GM19351 (cell line): ENCODE results near the gene SYNPO2.
"Not testable (repeated sequence)": the region's sequence is repeated elsewhere in the genome, so short reads cannot be mapped to it uniquely, and the experiment has no call there.

Experiments
- ATAC-seq: cut with Tn5 transposase; IDR thresholded peaks from one replicate; pipeline ENCODE4 v1.9.1; 2021; ENCODE audit warnings: mild to moderate bottlenecking, moderate library complexity; ENCODE audit not compliant: unreplicated experiment

Gene SYNPO2

DNA sequence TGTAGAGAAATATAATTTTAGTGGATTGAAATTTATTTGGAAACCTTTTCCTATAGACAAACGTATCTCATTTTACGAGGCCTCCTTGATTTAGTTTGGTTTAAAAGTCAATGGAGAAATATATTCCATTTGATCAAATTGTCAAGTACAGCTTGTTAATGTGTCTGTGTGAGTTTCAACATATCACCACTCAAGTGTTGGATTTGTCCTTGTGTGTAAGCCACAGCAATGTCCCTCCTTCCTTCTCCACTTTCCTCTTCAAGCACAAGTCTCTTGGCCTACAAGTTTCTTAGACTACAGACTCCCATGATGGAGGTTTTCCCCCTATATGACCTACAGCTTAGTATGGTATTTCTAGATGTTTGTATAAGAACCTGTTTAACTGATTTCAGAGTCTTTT, 104.7 kb downstream of the SYNPO2 start:
- ATAC-seq, result no peak

DNA sequence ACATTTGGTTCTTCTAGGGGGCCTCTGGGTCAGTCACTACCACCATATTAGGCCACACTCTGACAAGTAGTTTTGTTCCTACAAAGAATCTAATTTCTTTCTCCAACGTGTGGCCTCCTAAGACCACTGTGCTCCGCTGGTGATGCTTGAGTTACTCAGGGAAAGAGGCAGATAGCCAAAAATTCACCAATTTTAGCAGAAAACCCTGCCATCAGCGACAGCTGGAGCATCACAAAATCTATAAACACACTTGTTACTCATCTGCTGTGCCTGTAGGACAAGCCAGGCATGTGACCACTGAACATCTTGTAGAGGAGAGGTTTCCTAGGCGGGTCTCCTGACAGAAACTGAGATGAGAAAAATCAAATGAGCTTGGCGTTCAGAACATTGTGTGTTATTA, 105.4 kb downstream of the SYNPO2 start:
- ATAC-seq, result no peak

GRCh38 chr4:118995693-118996391, 107.2 kb downstream of the SYNPO2 start:
- ATAC-seq, result no peak

GRCh38 chr4:118997601-118998000, 108.9 kb downstream of the SYNPO2 start:
- no peak for ATAC-seq

- ATAC-seq, result no peak
These were observed 111.3 kb downstream of the SYNPO2 start for GRCh38 chr4:118999919-119000318.

DNA sequence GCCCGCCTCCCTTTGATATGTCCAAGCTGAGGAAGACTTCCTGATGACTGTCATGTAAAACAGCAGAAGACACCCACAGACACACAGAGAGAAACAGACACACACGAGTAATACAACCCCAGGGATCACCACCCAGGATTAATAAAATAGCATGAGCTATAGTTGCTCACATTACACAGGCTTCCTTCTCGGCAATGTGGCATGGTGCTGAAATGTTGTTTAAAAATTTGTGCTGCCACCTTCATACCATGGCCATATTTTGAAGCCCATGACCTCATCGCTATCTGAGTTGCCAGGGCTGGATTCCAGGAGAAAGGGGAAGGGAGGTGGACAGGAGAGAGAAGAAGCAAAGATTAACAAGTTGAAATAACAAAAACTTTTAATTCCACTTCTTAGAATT, 111.7 kb downstream of the SYNPO2 start:
- ATAC-seq, result no peak

DNA sequence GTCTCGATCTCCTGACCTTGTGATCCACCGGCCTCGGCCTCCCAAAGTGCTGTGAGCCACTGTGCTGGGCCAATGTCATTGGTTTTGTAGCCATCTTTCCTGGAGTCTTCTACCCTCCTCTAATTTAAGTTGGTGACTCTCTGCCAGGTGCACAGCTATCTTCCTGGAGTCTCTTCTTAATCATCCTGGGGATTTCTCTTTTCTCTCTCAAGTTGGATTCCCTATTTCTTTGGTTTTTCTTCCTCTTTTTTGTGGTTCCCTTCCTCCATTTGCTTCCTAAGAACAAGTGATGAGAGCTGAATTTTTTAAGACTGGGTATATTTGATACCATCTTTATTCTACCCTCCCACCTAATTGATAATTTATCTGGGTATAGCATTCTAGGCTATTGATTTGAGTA, 113.8 kb downstream of the SYNPO2 start:
- no peak for ATAC-seq

- ATAC-seq, result not testable (repeated sequence)
These were observed 114.3 kb downstream of the SYNPO2 start for GRCh38 chr4:119003001-119003400.

GRCh38 chr4:119005928-119006460, 117.3 kb downstream of the SYNPO2 start:
- no peak for ATAC-seq

GRCh38 chr4:119008761-119009160, 120.1 kb downstream of the SYNPO2 start:
- no peak for ATAC-seq

DNA sequence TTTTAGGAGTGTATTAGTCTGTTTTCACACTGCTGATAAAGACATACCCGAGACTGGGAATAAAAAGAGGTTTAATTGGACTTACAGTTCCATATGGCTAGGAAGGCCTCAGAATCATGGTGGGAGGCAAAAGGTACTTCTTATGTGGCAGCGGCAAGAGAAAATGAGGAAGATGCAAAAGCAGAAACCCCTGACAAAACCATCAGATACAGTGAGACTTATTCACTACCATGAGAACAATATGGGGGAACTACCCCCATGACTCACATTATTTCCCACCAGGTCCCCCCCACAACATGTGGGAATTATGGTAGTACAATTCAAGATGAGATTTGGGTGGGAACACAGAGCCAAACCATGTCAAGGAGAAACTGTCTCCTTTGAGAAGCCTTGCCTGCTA, 121.6 kb downstream of the SYNPO2 start:
- ATAC-seq, result not testable (repeated sequence)

DNA sequence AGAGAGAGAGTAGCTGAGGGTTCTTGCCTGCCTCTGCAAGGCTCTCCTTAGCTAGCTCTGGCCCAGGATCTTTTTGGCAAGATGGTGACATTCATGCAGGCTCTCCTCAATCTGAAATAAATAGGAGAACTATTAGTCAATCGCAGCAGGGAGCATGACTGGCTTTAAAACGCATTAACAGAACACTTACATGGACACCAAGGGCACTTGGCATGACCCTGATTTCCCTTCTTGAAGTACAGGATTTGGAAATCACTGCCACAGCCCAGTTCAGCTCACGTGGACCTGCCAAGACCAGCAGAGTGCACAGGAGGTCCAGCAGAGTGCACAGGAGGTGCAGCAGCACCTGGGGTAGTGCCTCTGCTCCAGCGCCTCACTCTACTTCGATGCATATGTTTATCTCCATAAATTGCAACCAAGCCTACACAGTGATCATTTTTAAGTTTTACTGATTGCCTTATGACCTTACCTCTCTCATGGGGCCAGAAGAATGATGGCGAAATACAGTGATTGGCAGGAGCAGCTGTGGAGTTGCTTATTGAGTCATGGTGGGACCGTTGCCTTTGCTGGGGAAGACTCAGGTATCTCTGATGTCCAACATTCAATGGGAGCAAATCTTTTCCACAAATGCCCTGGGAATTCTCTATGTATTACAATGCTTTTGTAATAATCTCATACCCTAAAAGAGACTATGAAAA, 122.4 kb downstream of the SYNPO2 start:
- no peak for ATAC-seq

- ATAC-seq, result no peak
These were observed 122.9 kb downstream of the SYNPO2 start for GRCh38 chr4:119011607-119011988.

DNA sequence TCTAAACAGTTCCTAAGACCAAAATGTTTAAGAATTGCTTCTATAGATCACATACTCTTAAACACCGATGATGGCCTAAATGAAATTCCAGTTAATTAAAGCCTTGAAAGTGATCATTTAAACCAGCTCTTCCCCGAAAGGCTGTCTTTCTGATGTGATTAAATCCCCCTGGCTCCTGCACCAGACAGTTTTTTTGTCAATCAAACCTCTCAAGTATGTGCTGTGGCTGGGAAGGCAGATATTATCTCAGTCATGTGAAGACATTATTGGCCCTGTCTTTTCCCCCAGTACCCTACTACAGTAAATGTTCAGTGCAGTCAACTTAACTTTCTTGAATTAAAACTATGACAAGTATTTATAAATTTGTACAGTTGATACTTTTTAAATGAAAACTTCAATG, 126.0 kb downstream of the SYNPO2 start:
- no peak for ATAC-seq

DNA sequence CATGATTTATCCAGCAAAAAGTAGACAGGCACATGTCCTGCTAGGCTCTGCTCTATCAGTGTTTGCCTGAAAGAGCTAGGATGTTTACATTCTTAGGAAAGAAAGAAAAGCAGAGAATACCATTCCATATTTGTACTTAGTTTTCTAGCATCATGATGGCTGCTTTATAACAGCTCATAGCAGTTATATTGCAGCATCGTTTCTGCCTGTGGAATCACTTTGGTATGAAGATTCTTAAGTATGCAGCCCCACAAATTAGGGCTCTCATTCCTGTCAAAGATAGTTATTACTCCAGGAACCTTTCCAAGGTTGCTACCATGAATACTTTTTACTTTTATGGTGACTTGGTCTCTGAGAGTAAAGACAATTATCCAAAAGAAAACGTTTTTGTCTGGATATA, 128.0 kb downstream of the SYNPO2 start:
- ATAC-seq, result no peak

- ATAC-seq, result no peak
These were observed 129.0 kb downstream of the SYNPO2 start for GRCh38 chr4:119017636-119018035.

GRCh38 chr4:119020158-119020557, 131.5 kb downstream of the SYNPO2 start:
- no peak for ATAC-seq

- not testable (repeated sequence) for ATAC-seq
These were observed 133.9 kb downstream of the SYNPO2 start for GRCh38 chr4:119022520-119022919.

- no peak for ATAC-seq
These were observed 135.4 kb downstream of the SYNPO2 start for GRCh38 chr4:119024102-119024501.

GRCh38 chr4:119025420-119025819, 136.8 kb downstream of the SYNPO2 start:
- no peak for ATAC-seq

- ATAC-seq, result no peak
These were observed 137.4 kb downstream of the SYNPO2 start for GRCh38 chr4:119025916-119026661.
